Stimulated activated CD4-positive, alpha-beta T cell treated with anti-CD3 and anti-CD28 coated beads, Interleukin-15, amount 100 ng/mL, for 48 hours (primary cell): ENCODE data around the gene PPP2R1B.
"Not testable (repeated sequence)": the region's sequence is repeated elsewhere in the genome, so short reads cannot be mapped to it uniquely, and the experiment has no call there.

Experiments used
- DNase-seq, 2 donors: peaks; one replicate each; pipeline ENCODE4 v3.0.0-alpha.2; 2020; ENCODE audit warnings: low read depth in 2 of 2

Gene PPP2R1B

GRCh38 chr11:111782109-111782741 lies 16.0 kb upstream of the PPP2R1B start:
- DNase-seq = no peak

- no peak for DNase-seq
Measured at GRCh38 chr11:111779118-111779517, 12.9 kb upstream of the PPP2R1B start.

- no peak for DNase-seq
Measured at GRCh38 chr11:111778047-111778558, 11.9 kb upstream of the PPP2R1B start.

GRCh38 chr11:111777094-111778046 lies 11.2 kb upstream of the PPP2R1B start:
- DNase-seq = no peak

- no peak for DNase-seq
Measured at GRCh38 chr11:111776398-111777093, 10.4 kb upstream of the PPP2R1B start.

- no peak for DNase-seq
Measured at GRCh38 chr11:111774955-111775710, 8.9 kb upstream of the PPP2R1B start.

GRCh38 chr11:111772535-111772934 lies 6.3 kb upstream of the PPP2R1B start:
- no peak for DNase-seq

GRCh38 chr11:111771205-111771604 lies 5.0 kb upstream of the PPP2R1B start:
- not testable (repeated sequence) for DNase-seq

GRCh38 chr11:111770581-111771134 lies 4.5 kb upstream of the PPP2R1B start:
- no peak for DNase-seq

GRCh38 chr11:111766834-111767142 lies 599 bp upstream of the PPP2R1B start:
- DNase-seq = no peak

GRCh38 chr11:111765320-111765983 lies 737 bp downstream of the PPP2R1B start:
- DNase-seq = peak in 1 of 2 donors; percentile 2

- DNase-seq = no peak
Measured at GRCh38 chr11:111764621-111765020, 1.6 kb downstream of the PPP2R1B start.

- no peak for DNase-seq
Measured at GRCh38 chr11:111762981-111763643, 3.1 kb downstream of the PPP2R1B start.

- no peak for DNase-seq
Measured at GRCh38 chr11:111762526-111762925, 3.7 kb downstream of the PPP2R1B start.

GRCh38 chr11:111761036-111761435 lies 5.2 kb downstream of the PPP2R1B start:
- no peak for DNase-seq

GRCh38 chr11:111759778-111760407 lies 6.3 kb downstream of the PPP2R1B start:
- no peak for DNase-seq

GRCh38 chr11:111759376-111759775 lies 6.8 kb downstream of the PPP2R1B start:
- no peak for DNase-seq

GRCh38 chr11:111756097-111756496 lies 10.1 kb downstream of the PPP2R1B start:
- DNase-seq = no peak

GRCh38 chr11:111749646-111750045 lies 16.5 kb downstream of the PPP2R1B start:
- DNase-seq = no peak
